Neural cell (in vitro differentiated cells): Measurements from ENCODE around the gene GNB3.

ENCODE experiments used
- EP300 ChIP-seq: fragments of 450-650 bp; conservative IDR thresholded peaks from 2 replicates; pipeline ENCODE4 v1.6.1; 2014; ENCODE audit warnings: antibody characterized with exemption, mild to moderate bottlenecking, moderate library complexity; ENCODE audit not compliant: poor library complexity, severe bottlenecking
- EZH2 ChIP-seq: fragments of 200-600, 300-800 bp; shearing (Covaris generic), sonication (generic); IDR thresholded peaks from 2 replicates; pipeline ENCODE4 v1.6.1; 2014; ENCODE audit warnings: antibody characterized with exemption, low read length, borderline replicate concordance, mild to moderate bottlenecking; ENCODE audit not compliant: insufficient read depth, poor library complexity, severe bottlenecking
- POLR2AphosphoS5 ChIP-seq: IDR thresholded peaks from 2 replicates; pipeline ENCODE4 v1.6.1; 2012
- SMC3 ChIP-seq: fragments of 450-650 bp; conservative IDR thresholded peaks from 2 replicates; pipeline ENCODE4 v1.6.1; 2014; ENCODE audit warnings: antibody characterized with exemption, mild to moderate bottlenecking, moderate library complexity; ENCODE audit not compliant: poor library complexity
- TAF1 ChIP-seq: IDR thresholded peaks from 2 replicates; pipeline ENCODE4 v1.6.1; 2012; ENCODE audit warnings: low read depth
- TF ChIP-seq, protein P1 (sequence below): fragments of 450-650 bp; IDR thresholded peaks from 2 replicates; pipeline ENCODE4 v1.5.1; 2014; ENCODE audit warnings: antibody characterized with exemption, mild to moderate bottlenecking, moderate library complexity; ENCODE audit not compliant: poor library complexity, severe bottlenecking
- TF ChIP-seq, protein P2 (sequence below): IDR thresholded peaks from 2 replicates; pipeline ENCODE4 v1.6.1; 2012; ENCODE audit warnings: borderline replicate concordance

DNA sequence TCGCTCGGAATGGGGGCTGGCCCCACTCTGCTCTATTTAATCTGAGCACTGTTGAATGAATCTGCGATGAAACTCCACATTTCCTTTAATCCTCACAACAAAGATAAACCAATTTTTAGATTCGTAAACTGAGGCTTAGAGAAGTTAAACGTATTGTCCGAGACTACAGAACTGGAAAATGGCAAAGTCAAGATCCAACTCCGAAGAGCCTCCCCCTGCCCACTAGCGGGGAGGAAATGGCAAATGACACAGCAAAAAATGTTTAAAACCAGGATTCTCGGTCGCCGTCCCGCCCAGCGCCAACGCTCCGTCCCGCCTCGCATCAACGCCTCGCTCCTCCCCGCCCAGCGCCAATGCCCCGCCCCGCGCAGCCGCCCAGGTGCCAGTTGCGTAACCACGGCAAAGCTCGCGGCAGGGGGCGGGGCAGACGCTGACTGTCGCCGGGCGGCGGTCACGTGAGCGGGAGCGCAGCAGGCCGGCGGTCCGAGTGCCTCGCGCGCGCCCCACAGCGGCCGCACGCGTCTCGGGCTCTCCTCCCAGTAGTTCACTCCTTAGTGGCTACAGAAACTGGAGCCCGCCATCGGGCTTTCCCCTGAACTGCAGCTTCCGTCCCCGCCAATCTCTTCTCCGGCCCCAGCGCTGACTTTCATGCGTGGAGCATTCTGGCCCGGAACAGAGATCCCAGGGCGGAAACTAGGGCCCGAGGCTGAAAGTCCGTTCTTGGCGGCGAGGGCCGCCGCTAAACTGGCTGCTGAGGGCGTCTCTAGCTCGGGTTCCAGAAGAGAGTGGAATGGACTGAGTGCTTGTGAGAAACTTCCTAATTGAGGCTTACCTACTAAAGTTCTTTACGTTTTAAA, 50.3 kb downstream of the GNB3 start:
- TF ChIP-seq, protein P1, sequence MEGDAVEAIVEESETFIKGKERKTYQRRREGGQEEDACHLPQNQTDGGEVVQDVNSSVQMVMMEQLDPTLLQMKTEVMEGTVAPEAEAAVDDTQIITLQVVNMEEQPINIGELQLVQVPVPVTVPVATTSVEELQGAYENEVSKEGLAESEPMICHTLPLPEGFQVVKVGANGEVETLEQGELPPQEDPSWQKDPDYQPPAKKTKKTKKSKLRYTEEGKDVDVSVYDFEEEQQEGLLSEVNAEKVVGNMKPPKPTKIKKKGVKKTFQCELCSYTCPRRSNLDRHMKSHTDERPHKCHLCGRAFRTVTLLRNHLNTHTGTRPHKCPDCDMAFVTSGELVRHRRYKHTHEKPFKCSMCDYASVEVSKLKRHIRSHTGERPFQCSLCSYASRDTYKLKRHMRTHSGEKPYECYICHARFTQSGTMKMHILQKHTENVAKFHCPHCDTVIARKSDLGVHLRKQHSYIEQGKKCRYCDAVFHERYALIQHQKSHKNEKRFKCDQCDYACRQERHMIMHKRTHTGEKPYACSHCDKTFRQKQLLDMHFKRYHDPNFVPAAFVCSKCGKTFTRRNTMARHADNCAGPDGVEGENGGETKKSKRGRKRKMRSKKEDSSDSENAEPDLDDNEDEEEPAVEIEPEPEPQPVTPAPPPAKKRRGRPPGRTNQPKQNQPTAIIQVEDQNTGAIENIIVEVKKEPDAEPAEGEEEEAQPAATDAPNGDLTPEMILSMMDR: peak; percentile 97
- TF ChIP-seq EP300 (peak; percentile 60), POLR2AphosphoS5 (peak; percentile 74), TAF1 (no peak), EZH2 (no peak), SMC3 (peak; percentile 77)
- TF ChIP-seq, protein P2, sequence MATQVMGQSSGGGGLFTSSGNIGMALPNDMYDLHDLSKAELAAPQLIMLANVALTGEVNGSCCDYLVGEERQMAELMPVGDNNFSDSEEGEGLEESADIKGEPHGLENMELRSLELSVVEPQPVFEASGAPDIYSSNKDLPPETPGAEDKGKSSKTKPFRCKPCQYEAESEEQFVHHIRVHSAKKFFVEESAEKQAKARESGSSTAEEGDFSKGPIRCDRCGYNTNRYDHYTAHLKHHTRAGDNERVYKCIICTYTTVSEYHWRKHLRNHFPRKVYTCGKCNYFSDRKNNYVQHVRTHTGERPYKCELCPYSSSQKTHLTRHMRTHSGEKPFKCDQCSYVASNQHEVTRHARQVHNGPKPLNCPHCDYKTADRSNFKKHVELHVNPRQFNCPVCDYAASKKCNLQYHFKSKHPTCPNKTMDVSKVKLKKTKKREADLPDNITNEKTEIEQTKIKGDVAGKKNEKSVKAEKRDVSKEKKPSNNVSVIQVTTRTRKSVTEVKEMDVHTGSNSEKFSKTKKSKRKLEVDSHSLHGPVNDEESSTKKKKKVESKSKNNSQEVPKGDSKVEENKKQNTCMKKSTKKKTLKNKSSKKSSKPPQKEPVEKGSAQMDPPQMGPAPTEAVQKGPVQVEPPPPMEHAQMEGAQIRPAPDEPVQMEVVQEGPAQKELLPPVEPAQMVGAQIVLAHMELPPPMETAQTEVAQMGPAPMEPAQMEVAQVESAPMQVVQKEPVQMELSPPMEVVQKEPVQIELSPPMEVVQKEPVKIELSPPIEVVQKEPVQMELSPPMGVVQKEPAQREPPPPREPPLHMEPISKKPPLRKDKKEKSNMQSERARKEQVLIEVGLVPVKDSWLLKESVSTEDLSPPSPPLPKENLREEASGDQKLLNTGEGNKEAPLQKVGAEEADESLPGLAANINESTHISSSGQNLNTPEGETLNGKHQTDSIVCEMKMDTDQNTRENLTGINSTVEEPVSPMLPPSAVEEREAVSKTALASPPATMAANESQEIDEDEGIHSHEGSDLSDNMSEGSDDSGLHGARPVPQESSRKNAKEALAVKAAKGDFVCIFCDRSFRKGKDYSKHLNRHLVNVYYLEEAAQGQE: no peak
